Mesodermal cell (in vitro differentiated cells): ENCODE measurements around the gene ZNF607.
"Not testable (repeated sequence)": the region's sequence is repeated elsewhere in the genome, so short reads cannot be mapped to it uniquely, and the experiment has no call there.

ENCODE experiments used
- H3K27ac ChIP-seq: 2 replicates; pipeline ENCODE4 v1.7.0; 2013; ENCODE audit warnings: mild to moderate bottlenecking, low read depth, low read length, moderate library complexity; ENCODE audit not compliant: severe bottlenecking
- H3K36me3 ChIP-seq: 2 replicates; pipeline ENCODE4 v1.7.1; 2013; ENCODE audit warnings: mild to moderate bottlenecking, low read length, moderate library complexity; ENCODE audit not compliant: control insufficient read depth, insufficient read depth
- H3K4me1 ChIP-seq: one replicate; pipeline ENCODE4 v1.7.1; 2013; ENCODE audit warnings: mild to moderate bottlenecking, low read length; ENCODE audit not compliant: insufficient read depth, control insufficient read depth, poor library complexity, severe bottlenecking
- H3K4me3 ChIP-seq: 2 replicates; pipeline ENCODE4 v1.7.0; 2013; ENCODE audit warnings: low read length, control low read depth, mild to moderate bottlenecking; ENCODE audit not compliant: insufficient read depth, poor library complexity, severe bottlenecking; ENCODE audit errors: extremely low read depth
- H3K9me3 ChIP-seq: 2 replicates; pipeline ENCODE4 v1.7.1; 2013; ENCODE audit warnings: mild to moderate bottlenecking, low read length, moderate library complexity; ENCODE audit not compliant: control insufficient read depth
- WGBS, 2 experiments: methylation state at CpG; one replicate each; pipeline ENCODE4 v1.1.5; 2013; ENCODE audit warnings: missing lambda C conversion rate in 2 of 2; ENCODE audit not compliant: insufficient coverage in 2 of 2; 5-methylcytosine and 5-hydroxymethylcytosine counted together

The ZNF607 gene

DNA sequence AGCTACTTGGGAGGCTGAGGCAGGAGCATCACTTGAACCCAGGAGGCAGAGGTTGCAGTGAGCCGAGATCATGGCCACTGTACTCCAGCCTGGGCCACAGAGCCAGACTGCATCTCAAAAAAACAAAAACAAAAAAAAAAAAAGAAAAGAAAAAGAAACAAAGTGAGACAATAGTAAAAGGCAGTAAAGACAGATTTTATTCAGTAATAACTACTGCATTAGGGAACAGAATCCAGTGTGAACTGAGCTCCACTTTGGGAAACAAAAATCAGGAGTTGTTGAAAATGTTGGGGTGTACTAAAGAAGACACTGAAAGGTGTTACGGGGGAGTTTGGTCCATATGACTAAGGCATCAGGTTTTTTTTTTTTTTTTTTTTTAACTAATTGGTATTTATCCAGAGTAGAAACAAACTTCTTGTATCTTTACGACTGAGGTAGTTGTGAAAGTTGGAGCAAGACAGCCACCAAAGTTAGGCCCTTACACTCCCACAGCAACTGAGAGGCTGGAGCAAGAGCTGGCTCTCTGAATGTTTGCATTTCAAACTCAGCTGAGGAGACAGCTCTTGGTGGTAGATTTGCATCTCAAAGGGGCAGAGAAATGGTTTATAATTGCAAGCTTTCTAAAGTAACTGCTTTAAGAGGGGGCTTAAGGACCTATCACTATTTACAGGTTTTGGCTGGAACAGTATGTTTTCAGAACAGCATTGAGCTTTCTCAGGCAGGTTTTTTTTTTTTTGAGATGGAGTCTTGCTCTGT lies 24.2 kb downstream of the ZNF607 start:
- peaks cover 28% of the 10 kb centered on the region for H3K9me3 ChIP-seq
- no peak overlapping the region for H3K4me3 ChIP-seq
- H3K27ac ChIP-seq = no peak overlapping the region
- peaks cover 37% of the 10 kb centered on the region for H3K36me3 ChIP-seq
- no peaks in the 10 kb centered on the region for H3K4me1 ChIP-seq
- WGBS, 2 experiments = no CpG with 5 or more reads among the region's 3 CpGs

- Histone ChIP-seq H3K27ac (no peak overlapping the region), H3K36me3 (peaks cover 15% of the 10 kb centered on the region), H3K4me1 (no peaks in the 10 kb centered on the region), H3K9me3 (peaks cover 10% of the 10 kb centered on the region), H3K4me3 (no peak overlapping the region)
- WGBS, 2 experiments = 82% methylated on average over 7 to 9 of the region's 11 CpGs
Observed at GRCh38 chr19:37692956-37693620, 26.5 kb downstream of the ZNF607 start.

- Histone ChIP-seq H3K36me3 (peaks cover 7% of the 10 kb centered on the region), H3K4me3 (peak overlapping the region; percentile 47), H3K4me1 (no peaks in the 10 kb centered on the region), H3K9me3 (peaks cover 8% of the 10 kb centered on the region), H3K27ac (peak overlapping the region; percentile 71)
- 3 to 15% methylated on average over 43 to 46 of the region's 48 CpGs for WGBS, 2 experiments
Observed at GRCh38 chr19:37691881-37692504, 27.6 kb downstream of the ZNF607 start.

- H3K36me3 ChIP-seq = no peaks in the 10 kb centered on the region
- WGBS, 2 experiments = 82 to 93% methylated on average over 2 of the region's 3 CpGs
- no peak overlapping the region for H3K27ac ChIP-seq
- H3K4me1 ChIP-seq = no peaks in the 10 kb centered on the region
- no peak overlapping the region for H3K4me3 ChIP-seq
- H3K9me3 ChIP-seq = peaks cover 12% of the 10 kb centered on the region
Observed at GRCh38 chr19:37683520-37683919, 36.0 kb downstream of the ZNF607 start.

DNA sequence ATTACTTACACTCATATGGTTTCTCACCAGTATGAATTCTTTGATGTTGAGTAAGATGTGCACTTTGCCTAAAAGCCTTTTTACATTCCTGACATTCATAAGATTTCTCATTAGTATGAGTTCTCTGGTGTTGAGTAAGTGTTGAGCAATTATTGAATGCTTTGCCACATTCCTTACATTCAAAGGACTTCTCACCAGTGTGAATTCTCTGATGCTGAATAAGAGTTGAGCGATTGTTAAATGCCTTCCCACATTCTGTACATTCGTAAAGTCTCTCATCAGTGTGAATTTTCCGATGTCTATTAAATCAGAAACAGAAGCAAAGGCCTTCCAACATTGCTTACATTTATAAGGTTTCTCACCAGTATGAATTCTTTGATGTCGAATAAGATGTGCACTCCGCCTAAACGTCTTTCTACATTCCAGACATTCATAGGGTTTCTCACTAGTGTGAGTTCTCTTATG lies 50.1 kb downstream of the ZNF607 start:
- no peaks in the 10 kb centered on the region for H3K4me1 ChIP-seq
- H3K27ac ChIP-seq = no peak overlapping the region
- H3K9me3 ChIP-seq = peaks cover 43% of the 10 kb centered on the region
- no peak overlapping the region for H3K4me3 ChIP-seq
- WGBS, 2 experiments = 91% methylated on average over 3 of the region's 6 CpGs; no CpG with 5 or more reads in 1 of the 2 experiments
- H3K36me3 ChIP-seq = no peaks in the 10 kb centered on the region

GRCh38 chr19:37657157-37657556 lies 62.4 kb downstream of the ZNF607 start:
- 88 to 92% methylated on average over 3 to 4 of the region's 8 CpGs for WGBS, 2 experiments
- H3K4me3 ChIP-seq = not testable (repeated sequence)

DNA sequence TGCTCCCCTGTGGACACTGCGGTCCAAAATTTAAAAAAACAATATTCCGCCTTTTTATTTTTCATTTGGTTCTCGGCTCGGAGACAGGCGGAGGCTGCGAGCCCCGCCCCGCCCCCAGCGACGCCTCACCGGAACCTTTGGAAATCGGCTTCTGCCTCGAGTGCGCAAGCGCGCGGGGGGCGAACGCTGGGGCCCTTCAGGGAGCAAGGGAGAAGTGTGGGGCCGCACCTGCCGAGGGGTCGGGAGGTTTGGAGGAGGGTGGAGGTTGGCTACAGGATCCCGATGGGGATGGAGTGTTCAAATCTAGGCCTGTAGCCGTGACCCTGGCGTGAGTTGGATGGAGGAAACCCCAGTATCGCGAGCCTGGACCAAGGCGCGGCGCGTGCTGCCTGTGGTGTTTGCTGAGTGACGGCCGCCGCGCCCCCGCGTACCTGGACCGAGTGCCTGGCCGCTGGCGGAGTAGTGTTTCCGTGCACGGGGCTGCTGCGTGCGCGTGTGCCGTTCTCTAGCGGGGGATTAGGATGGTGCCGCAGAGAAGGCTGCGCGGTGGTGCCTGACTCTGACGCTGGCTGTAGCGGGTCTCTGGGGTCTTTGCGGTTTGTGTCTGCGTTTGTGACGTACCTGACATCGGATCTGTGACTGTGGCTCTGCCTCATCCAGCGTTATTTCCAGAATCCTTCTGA lies 63.7 kb downstream of the ZNF607 start:
- H3K36me3 ChIP-seq = peaks cover 10% of the 10 kb centered on the region
- peaks cover 18% of the 10 kb centered on the region for H3K9me3 ChIP-seq
- H3K27ac ChIP-seq = peak overlapping the region; percentile 82
- peak overlapping the region; percentile 83 for H3K4me3 ChIP-seq
- 0 to 1% methylated on average over 55 of the region's 57 CpGs for WGBS, 2 experiments
- H3K4me1 ChIP-seq = no peaks in the 10 kb centered on the region

More at GRCh38 chr19:37657157-37657556, 62.4 kb downstream of the ZNF607 start:
- peaks cover 21% of the 10 kb centered on the region for H3K9me3 ChIP-seq
- H3K27ac ChIP-seq, H3K4me1 ChIP-seq, H3K36me3 ChIP-seq: not testable (repeated sequence)

GRCh38 chr19:37655301-37655688 lies 64.3 kb downstream of the ZNF607 start, which contains the start of gene ZFP30:
TSS of gene ZFP30 (minus strand) at chr19:37655465. CDS start at chr19:37647822, 7,643 bp downstream.
- H3K9me3 ChIP-seq = peaks cover 14% of the 10 kb centered on the region
- WGBS, 2 experiments = 0 to 1% methylated on average over 22 to 25 of the region's 34 CpGs
- peak within 1 kb of the TSS; percentile 82 for H3K27ac ChIP-seq

DNA sequence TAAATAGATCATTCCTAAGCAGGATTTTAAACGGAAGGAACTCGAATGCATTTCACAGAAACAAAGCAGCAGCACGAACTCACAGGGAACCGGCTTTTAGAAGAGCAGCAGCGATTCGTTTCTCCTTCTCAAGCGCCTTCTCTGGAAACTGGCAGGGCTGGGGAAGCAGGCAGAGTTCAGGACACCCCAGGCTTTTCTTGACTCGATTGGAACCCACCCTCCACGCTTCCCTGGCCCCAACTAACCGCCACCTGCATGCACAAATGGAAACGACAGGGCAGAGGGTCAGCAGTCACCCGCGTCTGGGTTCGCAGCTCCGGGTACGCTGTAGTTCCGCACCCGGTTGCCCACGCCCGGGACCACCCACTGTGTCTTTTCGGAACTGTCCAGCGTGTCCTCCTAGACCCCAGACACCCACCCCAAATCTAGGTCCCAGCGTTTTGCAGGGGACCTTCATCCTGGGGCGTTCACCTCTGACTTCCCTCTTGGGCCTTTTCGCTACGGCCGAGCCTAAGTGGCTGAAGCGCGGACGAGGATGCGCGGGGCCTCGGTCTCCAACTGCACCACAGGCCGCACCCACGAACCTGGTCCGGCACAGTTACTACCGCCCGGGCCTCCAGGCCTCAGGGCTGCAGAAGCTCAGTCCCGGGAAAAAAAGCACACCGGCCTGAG lies 64.8 kb downstream of the ZNF607 start:
- H3K9me3 ChIP-seq = peaks cover 19% of the 10 kb centered on the region
- peak overlapping the region; percentile 83 for H3K4me3 ChIP-seq
- WGBS, 2 experiments = 0 to 1% methylated on average over 30 to 39 of the region's 40 CpGs
- no peaks in the 10 kb centered on the region for H3K4me1 ChIP-seq
- H3K27ac ChIP-seq = peak overlapping the region; percentile 82
- H3K36me3 ChIP-seq = peaks cover 10% of the 10 kb centered on the region

More at GRCh38 chr19:37655301-37655688, 64.3 kb downstream of the ZNF607 start, which contains the start of gene ZFP30:
- no peaks in the 10 kb centered on the region for H3K4me1 ChIP-seq
- H3K4me3 ChIP-seq = peak within 1 kb of the TSS; percentile 83
- peaks cover 10% of the 10 kb centered on the region for H3K36me3 ChIP-seq

DNA sequence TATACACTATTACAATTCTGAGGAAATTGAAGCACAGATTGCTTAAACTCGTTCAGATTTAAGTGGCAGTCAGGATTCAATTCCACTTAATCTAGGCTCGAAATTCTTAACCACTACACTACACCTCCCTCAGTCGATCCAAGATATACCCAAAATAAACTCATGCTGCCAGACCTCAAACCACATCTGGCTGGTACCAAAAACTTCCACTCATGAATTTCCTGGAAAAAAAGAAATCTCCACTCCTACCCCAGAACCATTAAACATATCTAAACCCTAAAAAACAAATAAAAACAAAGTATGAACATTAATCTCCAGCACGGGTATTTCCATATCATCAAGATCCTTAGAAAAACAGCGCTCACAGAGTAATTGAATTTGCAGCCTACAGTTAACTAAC lies 65.4 kb downstream of the ZNF607 start:
- H3K27ac ChIP-seq = no peak overlapping the region
- peak overlapping the region; percentile 83 for H3K4me3 ChIP-seq
- peaks cover 15% of the 10 kb centered on the region for H3K36me3 ChIP-seq
- H3K9me3 ChIP-seq = peaks cover 19% of the 10 kb centered on the region
- WGBS, 2 experiments = 62 to 66% methylated on average over 5 of the region's 5 CpGs
- no peaks in the 10 kb centered on the region for H3K4me1 ChIP-seq
